Activated B cell treated with CpG ODN at 0.5 μM for 24 hours (primary cell): ENCODE results near the gene SON. TPM values are rescaled to one million over a fixed set of nuclear protein-coding genes. Genes with fewer than 3 reads are reported as not detected.

Experiments
- ATAC-seq: fragments of 200-7000 bp; cut with Tn5 transposase; one replicate; pipeline ENCODE4 v1.10.0; 2021; ENCODE audit warnings: low read depth, mild to moderate bottlenecking, moderate library complexity
- CTCF ChIA-PET: fragments of 350-600 bp; sonication (Branson Sonifier 250); formaldehyde crosslinking; loops from one replicate; lab custom pipeline; 2021; ENCODE audit warnings: antibody characterized with exemption; lab: Charles Lee
- POLR2A ChIA-PET: fragments of 350-600 bp; sonication (Branson Sonifier 250); formaldehyde crosslinking; loops from one replicate; lab custom pipeline; 2021; ENCODE audit warnings: antibody characterized with exemption; lab: Charles Lee
- DNase-seq: peaks from one replicate; pipeline ENCODE4 v3.0.0; 2022
- H3K27ac Mint-ChIP-seq: one replicate; pipeline ENCODE4 v1.8.0; 2020; ENCODE audit warnings: mixed read lengths
- H3K27me3 Mint-ChIP-seq: one replicate; pipeline ENCODE4 v1.8.0; 2021; ENCODE audit warnings: mixed read lengths
- H3K36me3 Mint-ChIP-seq: one replicate; pipeline ENCODE4 v1.8.0; 2021; ENCODE audit warnings: low read depth, mixed read lengths
- H3K4me1 Mint-ChIP-seq: one replicate; pipeline ENCODE4 v1.8.0; 2021; ENCODE audit warnings: mixed read lengths
- H3K4me3 Mint-ChIP-seq: one replicate; pipeline ENCODE4 v1.8.0; 2020; ENCODE audit warnings: mild to moderate bottlenecking, mixed read lengths
- H3K9me3 Mint-ChIP-seq: one replicate; pipeline ENCODE4 v1.8.0; 2020; ENCODE audit warnings: mixed read lengths
- CTCF ChIP-seq: fragments of 200-600 bp; IDR thresholded peaks from one replicate; pipeline ENCODE4 v1.8.0; 2022; ENCODE audit warnings: antibody characterized with exemption, mild to moderate bottlenecking
- intact Hi-C: fragments of 100-400 bp; cut with micrococcal nuclease; formaldehyde crosslinking; loops from one replicate; pipeline ENCODE4 v1.15.1; 2024
- total RNA-seq: library from RNA; stranded (reverse); gene quantifications from 2 replicates; pipeline ENCODE4 v1.2.3, GENCODE V29; 2022

SON gene
- total RNA-seq, 1 donor from 2014 or later: 474 TPM

DNA sequence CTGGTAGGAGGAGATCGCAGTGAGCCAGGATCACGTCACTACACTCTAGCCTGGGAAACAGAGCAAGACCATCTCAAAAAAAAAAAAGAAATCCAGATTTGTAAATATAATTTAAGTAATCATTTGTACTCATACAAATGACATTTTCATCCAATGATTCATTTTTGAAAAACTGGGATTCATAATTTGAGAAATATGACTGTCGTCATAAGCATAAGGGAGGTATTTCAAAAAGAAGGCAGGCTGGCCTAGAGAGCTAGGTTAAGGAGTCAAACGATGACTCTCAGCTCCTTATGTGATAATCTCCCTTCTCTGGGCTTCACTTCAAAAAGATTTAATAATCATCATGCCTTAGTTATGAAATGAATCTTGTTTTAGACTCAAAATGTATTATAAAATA is 3.2 kb upstream of the SON start:
- Mint-ChIP-seq H3K27ac (no peak overlapping the region), H3K4me3 (no peak overlapping the region), H3K36me3 (peaks cover 67% of the 10 kb centered on the region), H3K4me1 (peaks cover 34% of the 10 kb centered on the region), H3K27me3 (no peaks in the 10 kb centered on the region), H3K9me3 (no peaks in the 10 kb centered on the region)
- intact Hi-C loops: loop anchor here (5.0 kb wide), 3 partner anchors 177 to 812 kb away; partner anchors contain the start of gene SYNJ1
- CTCF ChIA-PET: no interaction called here
- POLR2A ChIA-PET: no interaction called here
- TF ChIP-seq CTCF: no peak
- no peak for ATAC-seq
- DNase-seq: no peak

GRCh38 chr21:33540711-33541104 is 2.1 kb upstream of the SON start:
- Mint-ChIP-seq H3K36me3 (peaks cover 59% of the 10 kb centered on the region), H3K27ac (peak overlapping the region; percentile 100), H3K4me1 (peaks cover 43% of the 10 kb centered on the region), H3K9me3 (no peaks in the 10 kb centered on the region), H3K27me3 (no peaks in the 10 kb centered on the region), H3K4me3 (peak overlapping the region; percentile 76)
- POLR2A ChIA-PET: interaction anchor here (0.6 to 0.7 kb wide), 2 partner anchors 47 to 49 kb away, joined by 3 to 4 read pairs; partner anchors contain the start of gene DONSON
- ATAC-seq (no peak), DNase-seq (no peak)
- intact Hi-C loops: loop anchor here (5.0 kb wide), 3 partner anchors 178 to 813 kb away; partner anchors contain the start of gene SYNJ1
- TF ChIP-seq CTCF: no peak
- CTCF ChIA-PET: no interaction called here

GRCh38 chr21:33541105-33541711 is 1.6 kb upstream of the SON start:
- POLR2A ChIA-PET: interaction anchor here (0.6 to 5.3 kb wide), 6 partner anchors 47 to 142 kb away, joined by 3 to 62 read pairs (median 7); partner anchors contain the start of genes DNAJC28, DONSON and TMEM50B
- no peak for ATAC-seq
- CTCF ChIA-PET: no interaction called here
- Mint-ChIP-seq H3K4me1 (peaks cover 48% of the 10 kb centered on the region), H3K9me3 (no peaks in the 10 kb centered on the region), H3K27ac (peak overlapping the region; percentile 100), H3K27me3 (no peaks in the 10 kb centered on the region), H3K36me3 (peaks cover 57% of the 10 kb centered on the region), H3K4me3 (peak overlapping the region; percentile 98)
- TF ChIP-seq CTCF: no peak
- DNase-seq: no peak
- intact Hi-C loops: loop anchor here (5.0 kb wide), 3 partner anchors 179 to 814 kb away; partner anchors contain the start of gene SYNJ1

DNA sequence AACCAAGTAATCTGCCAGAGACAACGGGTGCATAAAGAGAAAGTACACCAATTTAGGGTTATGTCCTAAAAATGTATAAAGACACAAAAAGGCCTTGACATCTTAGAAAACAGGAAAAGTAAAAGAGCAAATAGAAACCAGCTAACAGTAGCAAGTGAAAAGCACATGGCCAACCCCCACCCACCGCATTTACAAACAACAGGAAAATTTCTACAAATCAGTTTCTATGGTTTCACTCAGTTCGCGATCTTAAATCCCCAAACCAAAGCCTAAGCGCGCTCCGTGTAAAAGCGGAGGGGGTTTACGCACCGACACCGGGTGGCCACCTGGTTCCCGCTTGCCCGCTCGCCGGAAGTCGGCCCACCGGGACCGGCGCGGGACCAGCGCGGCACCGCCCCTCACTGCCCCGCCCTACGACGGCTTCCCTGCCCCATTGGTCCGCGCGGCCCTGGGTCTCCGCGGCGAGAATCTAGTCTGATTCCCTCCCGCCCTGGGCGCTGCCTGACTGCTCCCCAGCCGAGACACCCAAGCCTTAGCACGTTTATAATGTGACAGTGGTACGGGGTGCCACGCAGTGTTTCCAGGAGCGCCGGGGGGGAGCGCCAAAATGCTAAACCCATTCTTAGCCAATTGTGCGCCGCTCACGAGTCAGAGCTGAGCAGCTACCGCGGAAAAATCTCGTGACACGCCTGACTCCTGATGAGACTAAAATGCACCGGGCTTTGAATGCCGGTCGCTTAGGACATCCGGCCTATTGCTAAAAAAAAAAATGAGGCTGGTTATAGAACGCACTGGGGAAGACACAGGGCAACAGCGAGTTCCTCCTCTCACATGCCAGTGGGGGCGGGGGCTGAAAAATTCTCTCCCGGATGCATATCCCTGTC is 840 bp upstream of the SON start, which contains the start of gene GART:
Gene GART (minus strand): TSS at position 362 of the 884 bp plus-strand sequence. CDS start 2,802 bp downstream, outside the sequence.
- ATAC-seq: peak; percentile 60
- intact Hi-C loops: loop anchor here (1.0 to 5.0 kb wide), 13 partner anchors 46 to 1149 kb away; partner anchors contain the start of genes CFAP298, CRYZL1, DNAJC28 and DONSON
- DNase-seq: peak; percentile 84
- POLR2A ChIA-PET: interaction anchor here (0.6 to 5.3 kb wide), 10 partner anchors 10 to 1332 kb away, joined by 3 to 62 read pairs (median 8); partner anchors contain the start of genes DNAJC28, DONSON, IFNAR1 and SYNJ1
- Mint-ChIP-seq H3K9me3 (no peaks in the 10 kb centered on the region), H3K36me3 (peaks cover 52% of the 10 kb centered on the region), H3K4me3 (peak within 1 kb of the TSS; percentile 98), H3K27ac (peak within 1 kb of the TSS; percentile 100), H3K27me3 (no peaks in the 10 kb centered on the region), H3K4me1 (peaks cover 48% of the 10 kb centered on the region)
- CTCF ChIA-PET: no interaction called here
- TF ChIP-seq CTCF: no peak
